Left lung (tissue), 10 donors: ENCODE results near the gene GSTT4. TPM values are rescaled to one million over a fixed set of nuclear protein-coding genes. Genes with fewer than 3 reads are reported as not detected.
"Not testable (repeated sequence)": the region's sequence is repeated elsewhere in the genome, so short reads cannot be mapped to it uniquely, and the experiment has no call there.

Source experiments
- ATAC-seq: fragments of 200-7000 bp; cut with Tn5 transposase; one replicate; pipeline ENCODE4 v1.9.1; 2020; ENCODE audit warnings: moderate library complexity
- DNase-seq, 4 donors: peaks; one replicate each; pipeline ENCODE4 v3.0.0-alpha.2; 2013 to 2020
- H3K27ac ChIP-seq, 2 donors: fragments of 200-600 bp; sonication (generic) in 1 of 2; one replicate each; pipeline versions ENCODE4 v1.5.0 to v1.8.0; 2020 to 2021
- H3K27me3 ChIP-seq, 2 donors: fragments of 200-600 bp; sonication (generic) in 1 of 2; one replicate each; pipeline versions ENCODE4 v1.5.0 to v1.8.0; 2020 to 2021
- H3K36me3 ChIP-seq, 2 donors: fragments of 200-600 bp; sonication (generic) in 1 of 2; one replicate each; pipeline versions ENCODE4 v1.5.0 to v1.8.0; 2020 to 2021
- H3K4me1 ChIP-seq, 2 donors: fragments of 200-600 bp; one replicate each; pipeline ENCODE4 v1.8.0; 2021
- H3K4me3 ChIP-seq, 2 donors: fragments of 200-600 bp; sonication (generic) in 1 of 2; one replicate each; pipeline versions ENCODE4 v1.5.0 to v1.8.0; 2020 to 2021; ENCODE audit warnings: mild to moderate bottlenecking in 1 of 2
- H3K9me3 ChIP-seq, 2 donors: fragments of 200-600 bp; sonication (generic) in 1 of 2; one replicate each; pipeline versions ENCODE4 v1.5.0 to v1.8.0; 2020 to 2021
- CTCF ChIP-seq, 2 donors: fragments of 200-600 bp; sonication (generic) in 1 of 2; IDR thresholded peaks; one replicate each; pipeline versions ENCODE4 v1.5.0 to v1.8.0; 2021; ENCODE audit warnings: antibody characterized with exemption in 2 of 2
- intact Hi-C, 2 donors: fragments of 100-400 bp; cut with DNase I; formaldehyde crosslinking; loops; one replicate each; pipeline versions ENCODE4 v1.11.2 to v1.14.2; 2022
- polyA plus RNA-seq, 6 donors: library from polyadenylated mRNA; unstranded; fragments of 120-200 nt; gene quantifications; one replicate each; pipeline ENCODE4 v1.2.1, GENCODE V29; 2013; ENCODE audit not compliant: insufficient read length in 6 of 6
- total RNA-seq, 2 donors: library from RNA; stranded (reverse); fragmentation: NEBNext Ultra II Directional; extraction: Animal tissue kit (Norgen Biotek cat#: 25700); gene quantifications; one replicate each; pipeline ENCODE4 v1.2.1, GENCODE V29; 2021
- donor health status: DM: no; HTN: yes; CAD: no.
- donor health status: DM: no; HTN: no; CAD: no.

GSTT4 gene
- total and polyA plus RNA-seq, 8 donors = 0.07 TPM; not detected in 7

DNA sequence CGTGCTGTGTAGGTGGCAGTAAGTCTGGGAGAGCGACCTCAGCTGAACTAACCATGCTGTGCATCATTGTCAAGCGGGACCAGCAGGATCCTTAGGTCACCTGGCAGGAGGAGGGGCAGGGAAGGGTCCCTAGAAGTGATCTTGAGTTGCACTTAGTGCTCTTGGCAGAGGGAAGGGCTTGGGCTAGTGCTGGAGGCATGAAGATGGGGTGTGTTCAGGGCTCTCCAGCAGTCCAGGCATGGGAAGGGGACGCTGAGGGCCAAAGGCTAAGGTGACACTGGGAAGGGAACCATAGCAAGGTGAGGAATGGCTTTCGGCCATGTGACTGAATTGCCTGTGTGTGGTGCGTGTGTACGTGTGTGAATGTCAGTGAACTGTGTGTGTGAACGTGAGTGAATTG, 19.2 kb downstream of the GSTT4 start:
- intact Hi-C loops, H3K27me3 ChIP-seq, DNase-seq, H3K9me3 ChIP-seq, H3K36me3 ChIP-seq, H3K4me1 ChIP-seq, H3K27ac ChIP-seq, H3K4me3 ChIP-seq: not testable (repeated sequence)
- peak; percentile 77 for ATAC-seq

GRCh38 chr22:23984430-23984829, 20.8 kb downstream of the GSTT4 start:
- Histone ChIP-seq H3K27ac (no peak overlapping the region), H3K9me3 (no peaks in the 10 kb centered on the region), H3K4me1 (no peaks in the 10 kb centered on the region), H3K4me3 (no peak overlapping the region), H3K36me3 (no peaks in the 10 kb centered on the region), H3K27me3 (no peaks in the 10 kb centered on the region)
- peak in 2 of 4 donors; percentile 28 to 31 for DNase-seq
- intact Hi-C loops = no loop called here
- ATAC-seq = peak; percentile 43
- TF ChIP-seq CTCF (IDR thresholded peaks at IDR 0.05) = peak in 1 of 2 donors; percentile 25

DNA sequence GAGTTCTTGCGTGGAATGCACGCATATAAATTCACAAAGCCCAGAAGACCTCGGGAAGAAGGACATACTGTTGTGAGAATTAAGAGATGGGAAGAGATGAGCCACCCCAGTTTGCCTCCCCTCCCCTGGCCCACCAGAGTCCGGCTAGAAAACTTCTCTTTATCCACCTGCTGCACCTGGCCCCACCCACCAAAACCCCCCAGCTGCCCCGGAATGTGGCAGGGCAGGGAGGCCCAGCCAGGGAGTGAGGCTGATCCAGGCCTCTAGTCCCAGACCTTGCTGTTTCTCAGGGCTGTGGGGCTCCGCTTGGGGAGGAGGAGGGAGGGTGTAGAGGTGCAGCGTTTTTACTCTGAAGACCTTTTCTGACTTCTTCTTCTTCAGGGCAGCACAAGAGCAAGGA, 24.7 kb downstream of the GSTT4 start:
- H3K27ac ChIP-seq, H3K9me3 ChIP-seq, H3K27me3 ChIP-seq, H3K36me3 ChIP-seq, H3K4me1 ChIP-seq, H3K4me3 ChIP-seq, intact Hi-C loops, DNase-seq, ATAC-seq: not testable (repeated sequence)

GRCh38 chr22:23979557-23980240, 25.6 kb downstream of the GSTT4 start, which contains the start of gene GSTT2:
TSS of gene GSTT2 (plus strand) at chr22:23980134.
- H3K4me3 ChIP-seq, H3K9me3 ChIP-seq, H3K36me3 ChIP-seq, intact Hi-C loops, H3K4me1 ChIP-seq, DNase-seq, H3K27me3 ChIP-seq, H3K27ac ChIP-seq: not testable (repeated sequence)
- peak; percentile 96 for ATAC-seq

GRCh38 chr22:23977304-23977703, 27.9 kb downstream of the GSTT4 start:
- H3K36me3 ChIP-seq, H3K4me1 ChIP-seq, DNase-seq, ATAC-seq, H3K4me3 ChIP-seq, intact Hi-C loops, H3K9me3 ChIP-seq, H3K27me3 ChIP-seq, H3K27ac ChIP-seq: not testable (repeated sequence)

GRCh38 chr22:23974836-23975352, 30.4 kb downstream of the GSTT4 start:
- H3K27me3 ChIP-seq, DNase-seq, H3K9me3 ChIP-seq, H3K4me3 ChIP-seq, H3K27ac ChIP-seq, intact Hi-C loops: not testable (repeated sequence)
- peak; percentile 13 for ATAC-seq
- Histone ChIP-seq H3K36me3 (peaks cover 0 to 22% of the 10 kb centered on the region in 2 donors), H3K4me1 (peaks cover 0 to 11% of the 10 kb centered on the region in 2 donors)

DNA sequence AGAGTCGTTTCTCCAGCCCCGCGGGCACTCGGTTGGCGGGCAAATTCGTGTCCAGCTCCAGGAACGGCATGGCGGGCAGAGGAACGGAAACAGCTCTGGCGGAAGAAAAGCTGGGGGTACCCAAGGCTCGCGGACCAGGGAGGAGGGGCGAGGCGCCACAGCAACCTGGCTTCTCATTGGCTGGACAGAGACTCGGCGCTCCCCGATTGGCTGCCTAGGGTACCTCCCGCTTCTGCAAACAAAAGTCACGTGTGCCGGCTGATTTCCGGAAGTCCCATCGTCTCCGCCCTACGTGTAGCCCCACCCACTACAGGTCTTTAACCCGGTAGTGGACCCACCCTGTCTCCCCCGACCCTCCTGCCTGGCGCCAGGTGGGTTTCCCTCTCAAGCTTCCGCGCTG, 30.9 kb downstream of the GSTT4 start, which contains the start of gene DDT:
Gene DDT, minus strand, starts transcription at position 97 of the 400 bp plus-strand sequence. Its CDS starts 27 bp downstream, at position 70.
- intact Hi-C loops, DNase-seq, H3K9me3 ChIP-seq, H3K27ac ChIP-seq, H3K27me3 ChIP-seq, H3K4me3 ChIP-seq: not testable (repeated sequence)
- H3K36me3 ChIP-seq = peaks cover 0 to 27% of the 10 kb centered on the region in 2 donors
- peaks cover 0 to 11% of the 10 kb centered on the region in 2 donors for H3K4me1 ChIP-seq
- ATAC-seq = peak; percentile 97

DNA sequence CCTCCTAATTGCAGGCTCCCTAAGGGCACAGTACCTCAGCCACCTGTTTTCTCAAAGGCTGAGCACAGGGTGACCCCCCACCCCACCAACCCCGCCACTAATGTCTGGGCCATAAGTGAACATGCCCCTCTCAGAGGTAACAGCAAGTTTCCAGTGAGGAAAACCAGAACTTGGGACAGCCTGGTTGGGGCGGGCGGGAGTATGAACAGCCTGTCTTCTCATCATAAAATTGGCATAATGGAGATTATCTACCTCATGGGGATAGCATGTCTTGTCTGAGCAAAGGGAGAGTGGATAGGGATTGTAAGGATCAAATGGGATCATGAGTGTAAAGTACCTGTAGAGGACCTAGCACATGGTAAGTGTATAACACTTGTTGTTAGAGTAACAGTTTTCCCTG, 33.3 kb downstream of the GSTT4 start:
- intact Hi-C loops, DNase-seq, H3K27me3 ChIP-seq, H3K4me3 ChIP-seq, H3K27ac ChIP-seq, ATAC-seq, H3K9me3 ChIP-seq: not testable (repeated sequence)
- Histone ChIP-seq H3K36me3 (peaks cover 0 to 31% of the 10 kb centered on the region in 2 donors), H3K4me1 (peaks cover 0 to 11% of the 10 kb centered on the region in 2 donors)
